HL-60 (cell line): Measurements from ENCODE around the gene ANKRD44.

Experiments used
- DNase-seq, 2 experiments: peaks; one replicate each; pipeline ENCODE4 v3.0.0-alpha.2; 2010 to 2020; ENCODE audit warnings: low read depth in 1 of 2, low spot score in 1 of 2
- H3K27ac ChIP-seq: fragments of 250-450 bp; sonication (Bioruptor Pico); replicated peaks from 2 replicates; pipeline ENCODE4 v1.5.1; 2020; ENCODE audit warnings: mild to moderate bottlenecking, moderate library complexity
- H3K27me3 ChIP-seq: fragments of 250-450 bp; sonication (Bioruptor Pico); 2 replicates; pipeline ENCODE4 v1.5.1; 2021; ENCODE audit warnings: mild to moderate bottlenecking, moderate library complexity; ENCODE audit not compliant: insufficient read depth, poor library complexity, severe bottlenecking
- H3K4me3 ChIP-seq: replicated peaks from 2 replicates; pipeline ENCODE4 v1.5.1; 2011; ENCODE audit warnings: mild to moderate bottlenecking, control low read depth, low read length; ENCODE audit not compliant: insufficient read depth
- CTCF ChIP-seq: IDR thresholded peaks from one replicate; pipeline ENCODE4 v1.5.1; 2011; ENCODE audit warnings: low read length, control low read depth, inconsistent platforms; ENCODE audit not compliant: insufficient read depth
- GABPA ChIP-seq: IDR thresholded peaks from 2 replicates; pipeline ENCODE4 v1.6.1; 2012; ENCODE audit warnings: low read depth
- POLR2AphosphoS5 ChIP-seq: IDR thresholded peaks from 2 replicates; pipeline ENCODE4 v1.6.1; 2012; ENCODE audit warnings: low read depth
- REST ChIP-seq: IDR thresholded peaks from 2 replicates; pipeline ENCODE4 v1.6.1; 2012; ENCODE audit warnings: low read depth; ENCODE audit not compliant: insufficient replicate concordance
- SPI1 ChIP-seq: IDR thresholded peaks from 2 replicates; pipeline ENCODE4 v1.6.1; 2012; ENCODE audit warnings: low read depth, mild to moderate bottlenecking, borderline replicate concordance

The ANKRD44 gene

GRCh38 chr2:197107291-197108269, 203.0 kb downstream of the ANKRD44 start:
- Histone ChIP-seq H3K27me3 (no peaks in the 10 kb centered on the region), H3K4me3 (no peak overlapping the region), H3K27ac (no peak overlapping the region)
- no peak for DNase-seq
- TF ChIP-seq SPI1 (no peak), POLR2AphosphoS5 (no peak), CTCF (no peak), GABPA (no peak), REST (no peak)

GRCh38 chr2:197103363-197103762, 207.2 kb downstream of the ANKRD44 start:
- no peak overlapping the region for H3K4me3 ChIP-seq
- no peaks in the 10 kb centered on the region for H3K27me3 ChIP-seq
- no peak overlapping the region for H3K27ac ChIP-seq
- DNase-seq, result no peak
- TF ChIP-seq POLR2AphosphoS5, result no peak
- TF ChIP-seq SPI1, result no peak
- no peak for TF ChIP-seq CTCF
- no peak for TF ChIP-seq GABPA
- no peak for TF ChIP-seq REST

GRCh38 chr2:197102231-197102630, 208.3 kb downstream of the ANKRD44 start:
- Histone ChIP-seq H3K27me3 (no peaks in the 10 kb centered on the region), H3K4me3 (no peak overlapping the region), H3K27ac (no peak overlapping the region)
- TF ChIP-seq SPI1, result no peak
- TF ChIP-seq REST, result no peak
- no peak for TF ChIP-seq CTCF
- no peak for TF ChIP-seq GABPA
- TF ChIP-seq POLR2AphosphoS5, result no peak
- DNase-seq, result no peak
